Measurements from ENCODE around the gene JARID2. TPM values are rescaled to one million over a fixed set of nuclear protein-coding genes. Genes with fewer than 3 reads are reported as not detected.

JARID2 gene
- total RNA-seq, 1 donor from 2014 or later, result 65.6 TPM

DNA sequence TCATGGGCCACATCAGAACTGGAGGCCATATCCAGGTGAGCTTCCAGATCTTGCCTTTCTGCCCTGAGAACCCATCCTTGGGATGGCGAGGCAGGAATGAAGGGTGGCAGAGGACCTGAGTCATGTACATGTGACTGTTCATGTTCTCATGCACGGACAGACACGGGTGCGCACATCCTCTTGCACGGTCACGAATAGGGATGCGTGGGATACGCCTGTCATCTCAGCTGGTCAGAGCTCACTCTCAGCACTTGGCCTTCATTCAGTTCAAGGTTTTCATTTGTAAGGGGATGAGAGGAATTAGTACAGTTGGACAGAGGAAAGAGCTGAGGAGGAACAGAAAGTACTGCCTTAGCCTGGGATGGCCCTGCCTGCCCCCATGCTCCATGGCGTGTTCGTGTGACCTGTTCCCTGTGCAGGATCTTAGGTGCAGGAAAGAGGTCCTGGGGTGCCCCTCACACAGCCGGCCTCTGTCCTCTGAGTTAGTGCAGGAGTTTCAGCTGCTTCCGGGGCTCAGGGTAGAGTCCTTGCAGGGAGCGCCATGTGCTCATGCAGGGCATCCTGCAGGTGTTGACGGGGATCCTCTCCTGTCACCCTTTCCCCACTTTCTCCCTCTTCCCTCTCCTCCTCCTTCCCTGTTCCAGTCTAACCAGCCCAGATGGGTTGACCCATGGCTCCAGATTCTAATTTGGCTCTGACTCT, 243.5 kb downstream of the JARID2 start:
- TF ChIP-seq CTCF (IDR thresholded peaks at IDR 0.05; ENCODE audit: unreplicated experiment), result no peak
- H3K4me3 Mint-ChIP-seq (ENCODE audit: low read depth), result no peak overlapping the region
- DNase-seq (ENCODE audit: low spot score, unreplicated experiment), result no peak

GRCh38 chr6:15490242-15491100, 244.6 kb downstream of the JARID2 start:
- H3K36me3 Mint-ChIP-seq (ENCODE audit: insufficient read depth), result peaks cover 20% of the 10 kb centered on the region
- no peak overlapping the region for H3K4me3 Mint-ChIP-seq (ENCODE audit: low read depth)
- peak overlapping the region; percentile 17 for H3K27ac Mint-ChIP-seq

More for the DNA sequence above, 243.5 kb downstream of the JARID2 start:
- peaks cover 18% of the 10 kb centered on the region for H3K36me3 Mint-ChIP-seq (ENCODE audit: insufficient read depth)
- H3K4me1 Mint-ChIP-seq (ENCODE audit: low read depth), result peaks cover 14% of the 10 kb centered on the region
- no peaks in the 10 kb centered on the region for H3K27me3 Mint-ChIP-seq
- no peaks in the 10 kb centered on the region for H3K9me3 Mint-ChIP-seq (ENCODE audit: low read depth)
- H3K27ac Mint-ChIP-seq, result no peak overlapping the region

GRCh38 chr6:15491255-15491985, 245.6 kb downstream of the JARID2 start:
- H3K27me3 Mint-ChIP-seq, result no peaks in the 10 kb centered on the region
- H3K27ac Mint-ChIP-seq, result peak overlapping the region; percentile 42
- H3K9me3 Mint-ChIP-seq (ENCODE audit: low read depth), result no peaks in the 10 kb centered on the region
- no peak overlapping the region for H3K4me3 Mint-ChIP-seq (ENCODE audit: low read depth)
- H3K4me1 Mint-ChIP-seq (ENCODE audit: low read depth), result peaks cover 9% of the 10 kb centered on the region
- peak; percentile 31 for DNase-seq (ENCODE audit: low spot score, unreplicated experiment)
- H3K36me3 Mint-ChIP-seq (ENCODE audit: insufficient read depth), result peaks cover 28% of the 10 kb centered on the region
- TF ChIP-seq CTCF (IDR thresholded peaks at IDR 0.05; ENCODE audit: unreplicated experiment), result peak; percentile 91

More at GRCh38 chr6:15490242-15491100, 244.6 kb downstream of the JARID2 start:
- no peak for DNase-seq (ENCODE audit: low spot score, unreplicated experiment)
- peaks cover 9% of the 10 kb centered on the region for H3K4me1 Mint-ChIP-seq (ENCODE audit: low read depth)
- H3K27me3 Mint-ChIP-seq, result no peaks in the 10 kb centered on the region
- TF ChIP-seq CTCF (IDR thresholded peaks at IDR 0.05; ENCODE audit: unreplicated experiment), result no peak
- H3K9me3 Mint-ChIP-seq (ENCODE audit: low read depth), result no peaks in the 10 kb centered on the region

DNA sequence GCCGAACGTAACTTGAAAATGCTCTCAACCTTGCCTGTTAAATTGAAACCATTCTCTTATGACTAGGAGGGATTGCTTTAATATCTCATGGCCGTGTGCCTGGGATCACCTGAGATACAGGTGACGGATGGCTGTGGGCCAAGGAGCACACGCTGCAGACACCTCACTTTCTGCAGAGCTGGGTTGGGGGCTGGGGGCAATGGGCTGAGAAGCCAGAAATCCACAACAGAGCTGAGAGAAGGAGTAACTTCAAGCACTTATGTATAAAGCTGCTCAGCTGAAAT, 246.1 kb downstream of the JARID2 start:
- no peaks in the 10 kb centered on the region for H3K9me3 Mint-ChIP-seq (ENCODE audit: low read depth)
- H3K27me3 Mint-ChIP-seq, result no peaks in the 10 kb centered on the region
- H3K4me1 Mint-ChIP-seq (ENCODE audit: low read depth), result peaks cover 9% of the 10 kb centered on the region
- H3K36me3 Mint-ChIP-seq (ENCODE audit: insufficient read depth), result peaks cover 25% of the 10 kb centered on the region
- TF ChIP-seq CTCF (IDR thresholded peaks at IDR 0.05; ENCODE audit: unreplicated experiment), result no peak
- no peak for DNase-seq (ENCODE audit: low spot score, unreplicated experiment)
- H3K4me3 Mint-ChIP-seq (ENCODE audit: low read depth), result no peak overlapping the region
- H3K27ac Mint-ChIP-seq, result no peak overlapping the region

All from progenitor cell of endocrine pancreas (in vitro differentiated cells).